DND-41 (cell line): ENCODE data around the gene UBE2H.

Experiments
- ATAC-seq: fragments of 200-7000 bp; cut with Tn5 transposase; 3 replicates; pipeline ENCODE4 v1.9.1; 2021; ENCODE audit warnings: low read depth; ENCODE audit not compliant: insufficient read depth
- DNase-seq: peaks from one replicate; pipeline ENCODE4 v3.0.0-alpha.2; 2020
- H2AFZ ChIP-seq: 2 replicates; pipeline ENCODE4 v1.6.0; 2012; ENCODE audit warnings: low read depth, low read length
- H3K27ac ChIP-seq: 2 replicates; pipeline ENCODE4 v1.5.1; 2012; ENCODE audit warnings: low read length, inconsistent platforms
- H3K27me3 ChIP-seq: fragments of 200-600 bp; sonication (generic); 2 replicates; pipeline ENCODE4 v1.6.0; 2012; ENCODE audit warnings: low read length, mild to moderate bottlenecking, inconsistent platforms; ENCODE audit not compliant: insufficient read depth, poor library complexity
- H3K36me3 ChIP-seq: 2 replicates; pipeline ENCODE4 v1.5.1; 2012; ENCODE audit warnings: low read length, inconsistent platforms; ENCODE audit not compliant: insufficient read depth
- H3K4me1 ChIP-seq: 2 replicates; pipeline ENCODE4 v1.5.1; 2012; ENCODE audit warnings: mild to moderate bottlenecking, low read length; ENCODE audit not compliant: insufficient read depth
- H3K4me2 ChIP-seq: 2 replicates; pipeline ENCODE4 v1.6.0; 2012; ENCODE audit warnings: mild to moderate bottlenecking, moderate library complexity, low read length, inconsistent platforms; ENCODE audit not compliant: insufficient read depth
- H3K4me3 ChIP-seq, 2 experiments: fragments of 200-600 bp in 1 of 2; shearing (Covaris generic) in 1 of 2; 2 replicates each; pipeline ENCODE4 v1.5.1; 2012 to 2016; ENCODE audit warnings: inconsistent platforms in 2 of 2, low read length in 2 of 2, mild to moderate bottlenecking in 2 of 2, low read depth in 1 of 2, moderate library complexity in 1 of 2
- H3K79me2 ChIP-seq: 2 replicates; pipeline ENCODE4 v1.6.0; 2012; ENCODE audit warnings: low read length, inconsistent platforms; ENCODE audit not compliant: insufficient read depth
- H3K9ac ChIP-seq: 2 replicates; pipeline ENCODE4 v1.6.0; 2012; ENCODE audit warnings: low read depth, mild to moderate bottlenecking, inconsistent platforms, low read length, moderate library complexity
- H3K9me3 ChIP-seq: 2 replicates; pipeline ENCODE4 v1.5.1; 2012; ENCODE audit warnings: low read length, moderate library complexity, mild to moderate bottlenecking, inconsistent platforms; ENCODE audit not compliant: insufficient read depth, severe bottlenecking
- H4K20me1 ChIP-seq: 2 replicates; pipeline ENCODE4 v1.6.0; 2012; ENCODE audit warnings: low read length; ENCODE audit not compliant: insufficient read depth
- CTCF ChIP-seq: IDR thresholded peaks from 2 replicates; pipeline ENCODE4 v1.5.1; 2012; ENCODE audit warnings: borderline replicate concordance, low read length, moderate library complexity, mild to moderate bottlenecking; ENCODE audit not compliant: poor library complexity, severe bottlenecking; ENCODE audit errors: extremely low read depth
- EZH2 ChIP-seq: IDR thresholded peaks from 3 replicates; pipeline ENCODE4 v1.6.1; 2012; ENCODE audit warnings: borderline replicate concordance, low read depth, mild to moderate bottlenecking, moderate library complexity, low read length, inconsistent platforms; ENCODE audit not compliant: severe bottlenecking

The UBE2H gene

GRCh38 chr7:129830949-129831348, 121.8 kb downstream of the UBE2H start:
- Histone ChIP-seq H2AFZ (no peak overlapping the region), H3K4me2 (no peak overlapping the region), H3K27ac (no peak overlapping the region)

GRCh38 chr7:129829737-129830631, 122.8 kb downstream of the UBE2H start:
- H3K4me2 ChIP-seq = no peak overlapping the region
- no peak for TF ChIP-seq EZH2
- TF ChIP-seq CTCF = peak; percentile 81
- no peaks in the 10 kb centered on the region for H4K20me1 ChIP-seq
- no peak overlapping the region for H3K27ac ChIP-seq
- H3K9me3 ChIP-seq = no peaks in the 10 kb centered on the region
- 0 out of 2 replicates have a peak overlapping the region, but pooled peaks have one; percentile 9 for H2AFZ ChIP-seq
- no peak overlapping the region for H3K4me3 ChIP-seq
- no peak overlapping the region for H3K9ac ChIP-seq
- no peaks in the 10 kb centered on the region for H3K27me3 ChIP-seq
- DNase-seq (peak; percentile 64), ATAC-seq (peak; percentile 47)
- peaks cover 2% of the 10 kb centered on the region; the same call in 1 of the 2 replicates for H3K36me3 ChIP-seq
- H3K4me1 ChIP-seq = peaks cover 11% of the 10 kb centered on the region
- H3K79me2 ChIP-seq = no peaks in the 10 kb centered on the region

More at GRCh38 chr7:129830949-129831348, 121.8 kb downstream of the UBE2H start:
- DNase-seq (no peak), ATAC-seq (no peak)
- H3K36me3 ChIP-seq = peaks cover 3% of the 10 kb centered on the region; the same call in 1 of the 2 replicates
- no peak for TF ChIP-seq CTCF
- no peak for TF ChIP-seq EZH2
- H3K27me3 ChIP-seq = no peaks in the 10 kb centered on the region
- H3K4me1 ChIP-seq = peaks cover 3% of the 10 kb centered on the region
- H3K79me2 ChIP-seq = no peaks in the 10 kb centered on the region
- no peaks in the 10 kb centered on the region for H4K20me1 ChIP-seq
- H3K9ac ChIP-seq = no peak overlapping the region
- no peak overlapping the region for H3K4me3 ChIP-seq
- no peaks in the 10 kb centered on the region for H3K9me3 ChIP-seq

GRCh38 chr7:129828989-129829736, 123.6 kb downstream of the UBE2H start:
- H3K9ac ChIP-seq = no peak overlapping the region

More at GRCh38 chr7:129828989-129829736, 123.6 kb downstream of the UBE2H start:
- Histone ChIP-seq H3K4me2 (no peak overlapping the region), H3K36me3 (no peaks in the 10 kb centered on the region), H3K9me3 (no peaks in the 10 kb centered on the region), H3K4me3 (no peak overlapping the region), H3K79me2 (no peaks in the 10 kb centered on the region), H3K27me3 (no peaks in the 10 kb centered on the region), H3K4me1 (peaks cover 16% of the 10 kb centered on the region), H2AFZ (no peak overlapping the region), H4K20me1 (no peaks in the 10 kb centered on the region), H3K27ac (no peak overlapping the region)
- TF ChIP-seq EZH2 (no peak), CTCF (peak; percentile 16)
- peak; percentile 28 for DNase-seq
- no peak for ATAC-seq
